HG02588 (cell line): ENCODE results near the gene ZNF70.

Experiments used
- ATAC-seq: cut with Tn5 transposase; IDR thresholded peaks from one replicate; pipeline ENCODE4 v1.9.1; 2021; ENCODE audit warnings: mild to moderate bottlenecking, moderate library complexity; ENCODE audit not compliant: unreplicated experiment

The ZNF70 gene

GRCh38 chr22:23750714-23751440, at the start of gene ZNF70:
Gene ZNF70, minus strand, starts transcription at chr22:23751112. Its CDS starts 5,972 bp downstream, at chr22:23745140.
- ATAC-seq: peak; percentile 83

GRCh38 chr22:23796461-23796860, 45.5 kb upstream of the ZNF70 start:
- ATAC-seq: no peak

GRCh38 chr22:23793326-23793725, 42.4 kb upstream of the ZNF70 start:
- ATAC-seq: no peak

- ATAC-seq: no peak
Observed at GRCh38 chr22:23791738-23792645, 41.1 kb upstream of the ZNF70 start.

GRCh38 chr22:23790819-23791737, 40.2 kb upstream of the ZNF70 start:
- no peak for ATAC-seq

- no peak for ATAC-seq
Observed at GRCh38 chr22:23789638-23790037, 38.7 kb upstream of the ZNF70 start.

- no peak for ATAC-seq
Observed at GRCh38 chr22:23789121-23789520, 38.2 kb upstream of the ZNF70 start.

GRCh38 chr22:23787910-23788309, 37.0 kb upstream of the ZNF70 start:
- ATAC-seq: no peak

- peak; percentile 3 for ATAC-seq
Observed at GRCh38 chr22:23787600-23787896, 36.6 kb upstream of the ZNF70 start.

GRCh38 chr22:23786752-23787599, 36.1 kb upstream of the ZNF70 start, which contains the start of gene SMARCB1:
Gene SMARCB1, plus strand, starts transcription at chr22:23786966. Its CDS starts 204 bp downstream, at chr22:23787170.
- peak; percentile 66 for ATAC-seq

GRCh38 chr22:23786261-23786710, 35.4 kb upstream of the ZNF70 start:
- no peak for ATAC-seq

- no peak for ATAC-seq
Observed at GRCh38 chr22:23784215-23784732, 33.4 kb upstream of the ZNF70 start.

- no peak for ATAC-seq
Observed at GRCh38 chr22:23783265-23784150, 32.6 kb upstream of the ZNF70 start.

GRCh38 chr22:23782703-23783102, 31.8 kb upstream of the ZNF70 start:
- ATAC-seq: no peak

- ATAC-seq: no peak
Observed at GRCh38 chr22:23782252-23782651, 31.3 kb upstream of the ZNF70 start.

GRCh38 chr22:23781511-23782183, 30.7 kb upstream of the ZNF70 start:
- ATAC-seq: no peak

GRCh38 chr22:23781065-23781464, 30.2 kb upstream of the ZNF70 start:
- no peak for ATAC-seq

- ATAC-seq: no peak
Observed at GRCh38 chr22:23780146-23780748, 29.3 kb upstream of the ZNF70 start.
